ENCODE data around the gene SLC30A9.

The SLC30A9 gene

DNA sequence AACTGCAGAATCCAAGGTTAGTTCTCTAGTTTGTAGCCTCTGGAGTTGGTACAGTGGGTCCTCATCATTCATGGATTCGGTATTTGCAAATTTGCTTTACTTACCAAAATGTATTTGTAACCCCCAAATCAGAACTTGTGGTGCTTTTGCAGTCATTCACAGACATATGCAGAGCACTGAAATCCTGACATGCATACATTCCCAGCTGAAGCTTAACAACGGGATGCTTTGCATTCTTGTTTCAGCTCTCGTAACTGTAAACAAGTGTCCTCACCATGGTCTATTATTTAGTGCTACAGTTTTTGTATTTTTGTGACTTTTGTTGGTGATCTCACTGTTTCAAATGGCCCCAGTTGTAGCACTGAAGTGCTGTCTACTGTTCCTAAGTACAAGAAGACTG is 146.0 kb downstream of the SLC30A9 start:
- DNase-seq (ENCODE audit: low spot score), result no peak
